Glutamatergic neuron (in vitro differentiated cells): ENCODE results near the gene SCN5A. TPM values are rescaled to one million over a fixed set of nuclear protein-coding genes. Genes with fewer than 3 reads are reported as not detected.

Source experiments
- DNase-seq: peaks from one replicate; pipeline ENCODE4 v3.0.0; 2022
- H3K27ac Mint-ChIP-seq: one replicate; pipeline ENCODE4 v1.8.0; 2020; ENCODE audit warnings: mild to moderate bottlenecking, mixed read lengths, inconsistent platforms; ENCODE audit not compliant: unreplicated experiment
- H3K27me3 Mint-ChIP-seq: one replicate; pipeline ENCODE4 v1.8.0; 2020; ENCODE audit warnings: mild to moderate bottlenecking, moderate library complexity, mixed read lengths, inconsistent platforms; ENCODE audit not compliant: unreplicated experiment
- H3K36me3 Mint-ChIP-seq: one replicate; pipeline ENCODE4 v1.8.0; 2020; ENCODE audit warnings: mild to moderate bottlenecking, mixed read lengths, inconsistent platforms; ENCODE audit not compliant: unreplicated experiment
- H3K4me1 Mint-ChIP-seq: one replicate; pipeline ENCODE4 v1.8.0; 2020; ENCODE audit warnings: mild to moderate bottlenecking, low read depth, mixed read lengths, inconsistent platforms; ENCODE audit not compliant: unreplicated experiment
- H3K4me3 Mint-ChIP-seq: one replicate; pipeline ENCODE4 v1.8.0; 2020; ENCODE audit warnings: mild to moderate bottlenecking, mixed read lengths, inconsistent platforms; ENCODE audit not compliant: unreplicated experiment
- H3K9me3 Mint-ChIP-seq: one replicate; pipeline ENCODE4 v1.8.0; 2020; ENCODE audit warnings: mild to moderate bottlenecking, moderate library complexity, mixed read lengths, inconsistent platforms; ENCODE audit not compliant: unreplicated experiment
- total RNA-seq: library from RNA; stranded (reverse); fragmentation: NEBNext Ultra II Directional; extraction: Animal tissue kit (Norgen Biotek cat#: 25700); gene quantifications from one replicate; pipeline ENCODE4 v1.2.1, GENCODE V29; 2021; ENCODE audit not compliant: unreplicated experiment
- TF ChIP-seq, protein P1 (sequence below): fragments of 200-600 bp; sonication (generic); IDR thresholded peaks from one replicate; pipeline ENCODE4 v1.5.0; 2021; ENCODE audit not compliant: partially characterized antibody, unreplicated experiment

The SCN5A gene
- total RNA-seq, 1 donor from 2014 or later, result 4.8 TPM

DNA sequence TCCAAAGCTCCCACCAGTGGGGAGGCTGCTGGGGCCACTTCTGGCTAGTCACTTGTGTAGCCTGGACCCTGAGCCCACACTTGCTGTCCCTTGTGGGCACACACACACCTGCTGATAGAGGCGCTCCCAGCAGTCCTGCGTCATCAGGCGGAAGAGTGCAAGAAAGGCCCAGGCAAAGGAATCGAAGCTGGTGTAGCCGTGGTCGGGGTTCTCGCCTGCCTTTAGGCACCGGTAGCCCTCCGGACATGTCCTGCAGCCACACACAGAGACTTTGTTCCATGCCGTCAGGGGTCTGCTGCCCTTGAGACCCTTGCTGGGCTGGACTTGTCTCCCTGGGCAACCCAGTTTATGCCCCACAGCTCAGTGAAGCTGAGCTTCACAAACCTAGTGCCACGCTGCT is 42.9 kb downstream of the SCN5A start:
- no peak overlapping the region for H3K4me3 Mint-ChIP-seq
- H3K27ac Mint-ChIP-seq, result no peak overlapping the region
- no peak for DNase-seq
- H3K36me3 Mint-ChIP-seq, result no peaks in the 10 kb centered on the region
- peaks cover 12% of the 10 kb centered on the region for H3K9me3 Mint-ChIP-seq
- H3K27me3 Mint-ChIP-seq, result no peaks in the 10 kb centered on the region
- TF ChIP-seq, protein P1, sequence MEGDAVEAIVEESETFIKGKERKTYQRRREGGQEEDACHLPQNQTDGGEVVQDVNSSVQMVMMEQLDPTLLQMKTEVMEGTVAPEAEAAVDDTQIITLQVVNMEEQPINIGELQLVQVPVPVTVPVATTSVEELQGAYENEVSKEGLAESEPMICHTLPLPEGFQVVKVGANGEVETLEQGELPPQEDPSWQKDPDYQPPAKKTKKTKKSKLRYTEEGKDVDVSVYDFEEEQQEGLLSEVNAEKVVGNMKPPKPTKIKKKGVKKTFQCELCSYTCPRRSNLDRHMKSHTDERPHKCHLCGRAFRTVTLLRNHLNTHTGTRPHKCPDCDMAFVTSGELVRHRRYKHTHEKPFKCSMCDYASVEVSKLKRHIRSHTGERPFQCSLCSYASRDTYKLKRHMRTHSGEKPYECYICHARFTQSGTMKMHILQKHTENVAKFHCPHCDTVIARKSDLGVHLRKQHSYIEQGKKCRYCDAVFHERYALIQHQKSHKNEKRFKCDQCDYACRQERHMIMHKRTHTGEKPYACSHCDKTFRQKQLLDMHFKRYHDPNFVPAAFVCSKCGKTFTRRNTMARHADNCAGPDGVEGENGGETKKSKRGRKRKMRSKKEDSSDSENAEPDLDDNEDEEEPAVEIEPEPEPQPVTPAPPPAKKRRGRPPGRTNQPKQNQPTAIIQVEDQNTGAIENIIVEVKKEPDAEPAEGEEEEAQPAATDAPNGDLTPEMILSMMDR, result no peak
- H3K4me1 Mint-ChIP-seq, result peaks cover 3% of the 10 kb centered on the region

DNA sequence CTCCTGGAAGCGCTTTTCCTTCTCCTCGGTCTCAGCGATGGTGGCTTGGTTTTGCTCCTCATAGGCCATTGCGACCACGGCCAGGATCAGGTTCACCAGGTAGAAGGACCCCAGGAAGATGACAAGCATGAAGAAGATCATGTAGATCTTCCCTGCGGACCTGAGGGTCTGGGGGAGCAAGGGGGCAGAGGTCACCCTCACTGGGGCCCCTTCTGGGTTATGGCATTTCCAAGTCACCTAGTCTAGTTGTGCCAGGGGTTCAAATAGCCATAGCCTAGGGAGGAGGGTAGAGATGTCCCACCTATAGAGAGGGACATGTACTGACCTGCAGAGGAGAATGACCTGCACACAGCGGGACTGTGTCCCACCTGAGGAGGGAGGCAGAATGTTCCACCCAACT is 43.5 kb downstream of the SCN5A start:
- no peak overlapping the region for H3K27ac Mint-ChIP-seq
- H3K4me1 Mint-ChIP-seq, result peaks cover 3% of the 10 kb centered on the region
- TF ChIP-seq, protein P1, result no peak
- H3K4me3 Mint-ChIP-seq, result no peak overlapping the region
- peaks cover 17% of the 10 kb centered on the region for H3K9me3 Mint-ChIP-seq
- no peak for DNase-seq
- no peaks in the 10 kb centered on the region for H3K36me3 Mint-ChIP-seq
- H3K27me3 Mint-ChIP-seq, result peaks cover 4% of the 10 kb centered on the region

DNA sequence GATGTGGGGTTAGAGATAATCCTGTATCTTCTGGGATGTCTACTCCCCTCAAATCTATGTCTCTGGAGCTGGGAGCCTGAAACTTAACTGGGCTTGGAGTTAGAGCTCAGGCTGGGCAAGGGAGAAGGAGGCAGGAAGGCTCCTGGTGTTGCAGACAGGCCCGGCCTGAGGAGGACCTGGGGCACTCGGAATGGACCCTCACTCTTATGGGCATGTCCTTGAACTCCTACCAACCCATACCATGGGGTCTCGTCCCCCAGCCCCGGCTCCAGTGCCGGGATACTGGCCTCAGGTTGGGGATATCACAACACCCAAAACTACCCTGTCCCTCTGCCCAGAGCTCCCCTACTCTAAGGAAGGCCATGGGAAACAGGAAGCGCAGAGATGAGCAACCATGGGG is 45.2 kb downstream of the SCN5A start:
- DNase-seq, result no peak
- TF ChIP-seq, protein P1, result no peak
- Mint-ChIP-seq H3K4me1 (peaks cover 6% of the 10 kb centered on the region), H3K36me3 (no peaks in the 10 kb centered on the region), H3K27ac (no peak overlapping the region), H3K27me3 (peaks cover 4% of the 10 kb centered on the region), H3K4me3 (no peak overlapping the region), H3K9me3 (peaks cover 17% of the 10 kb centered on the region)

- Mint-ChIP-seq H3K27ac (no peak overlapping the region), H3K27me3 (peaks cover 5% of the 10 kb centered on the region), H3K4me1 (peaks cover 6% of the 10 kb centered on the region), H3K9me3 (peaks cover 17% of the 10 kb centered on the region), H3K4me3 (no peak overlapping the region), H3K36me3 (no peaks in the 10 kb centered on the region)
- TF ChIP-seq, protein P1, result no peak
- DNase-seq, result no peak
Observed at GRCh38 chr3:38603731-38604131, 45.8 kb downstream of the SCN5A start.

- peak overlapping the region; percentile 67 for H3K27ac Mint-ChIP-seq
- H3K27me3 Mint-ChIP-seq, result peaks cover 9% of the 10 kb centered on the region
- no peak overlapping the region for H3K4me3 Mint-ChIP-seq
- no peaks in the 10 kb centered on the region for H3K36me3 Mint-ChIP-seq
- DNase-seq, result no peak
- peaks cover 6% of the 10 kb centered on the region for H3K4me1 Mint-ChIP-seq
- H3K9me3 Mint-ChIP-seq, result peaks cover 19% of the 10 kb centered on the region
- TF ChIP-seq, protein P1, result no peak
Observed at GRCh38 chr3:38602576-38603250, 46.8 kb downstream of the SCN5A start.
